ENCODE measurements around the gene NOS1. TPM values are rescaled to one million over a fixed set of nuclear protein-coding genes. Genes with fewer than 3 reads are reported as not detected.

Gene NOS1
- total RNA-seq, 1 experiment from 2014 or later: not detected

DNA sequence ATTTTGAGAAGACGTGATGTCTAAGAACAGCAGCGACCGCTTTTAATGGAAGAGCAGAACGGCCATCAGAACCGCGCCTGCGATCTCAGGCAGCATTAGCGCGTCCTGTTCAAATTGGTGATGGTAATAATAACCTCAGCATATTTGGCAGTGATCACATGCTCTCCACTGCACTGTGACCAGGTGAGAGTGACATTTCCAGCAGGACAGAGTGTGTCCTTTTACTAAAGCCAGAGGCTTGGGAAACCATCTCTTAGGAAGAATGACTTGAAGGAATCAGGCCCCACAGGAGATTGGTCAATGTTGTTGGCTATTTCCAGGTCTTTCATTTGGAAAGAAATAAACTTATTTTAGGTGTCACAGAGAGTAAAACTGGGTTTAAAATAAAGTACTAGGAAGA, 119.7 kb downstream of the NOS1 start:
- no peaks in the 10 kb centered on the region for H3K27me3 ChIP-seq (replicated peaks; ENCODE audit: control insufficient read depth, insufficient read depth, low read length)
- H3K4me1 Mint-ChIP-seq (ENCODE audit: low read depth, unreplicated experiment): no peaks in the 10 kb centered on the region
- no peaks in the 10 kb centered on the region for H3K27me3 Mint-ChIP-seq (ENCODE audit: insufficient read depth, unreplicated experiment)
- H3K9me3 ChIP-seq: no peaks in the 10 kb centered on the region
- intact Hi-C loops (cut with micrococcal nuclease; ENCODE audit: unreplicated experiment): no loop called here
- H3K27ac Mint-ChIP-seq (ENCODE audit: unreplicated experiment): no peak overlapping the region
- ChIA-PET POLR2A (no interaction called here), CTCF (no interaction called here)
- no TSS peak for BruUV-seq (replicated peaks)
- H3K36me3 Mint-ChIP-seq (ENCODE audit: insufficient read depth, unreplicated experiment): no peaks in the 10 kb centered on the region
- no peaks in the 10 kb centered on the region for H3K4me1 ChIP-seq
- no peak for DNase-seq
- no peak overlapping the region for H3K4me3 ChIP-seq (ENCODE audit: low read depth, low read length)
- peaks cover 12% of the 10 kb centered on the region for H3K9me3 Mint-ChIP-seq (ENCODE audit: unreplicated experiment)
- no peaks in the 10 kb centered on the region for H3K36me3 ChIP-seq (ENCODE audit: control insufficient read depth, insufficient read depth, low read length)
- TF ChIP-seq, protein P1, sequence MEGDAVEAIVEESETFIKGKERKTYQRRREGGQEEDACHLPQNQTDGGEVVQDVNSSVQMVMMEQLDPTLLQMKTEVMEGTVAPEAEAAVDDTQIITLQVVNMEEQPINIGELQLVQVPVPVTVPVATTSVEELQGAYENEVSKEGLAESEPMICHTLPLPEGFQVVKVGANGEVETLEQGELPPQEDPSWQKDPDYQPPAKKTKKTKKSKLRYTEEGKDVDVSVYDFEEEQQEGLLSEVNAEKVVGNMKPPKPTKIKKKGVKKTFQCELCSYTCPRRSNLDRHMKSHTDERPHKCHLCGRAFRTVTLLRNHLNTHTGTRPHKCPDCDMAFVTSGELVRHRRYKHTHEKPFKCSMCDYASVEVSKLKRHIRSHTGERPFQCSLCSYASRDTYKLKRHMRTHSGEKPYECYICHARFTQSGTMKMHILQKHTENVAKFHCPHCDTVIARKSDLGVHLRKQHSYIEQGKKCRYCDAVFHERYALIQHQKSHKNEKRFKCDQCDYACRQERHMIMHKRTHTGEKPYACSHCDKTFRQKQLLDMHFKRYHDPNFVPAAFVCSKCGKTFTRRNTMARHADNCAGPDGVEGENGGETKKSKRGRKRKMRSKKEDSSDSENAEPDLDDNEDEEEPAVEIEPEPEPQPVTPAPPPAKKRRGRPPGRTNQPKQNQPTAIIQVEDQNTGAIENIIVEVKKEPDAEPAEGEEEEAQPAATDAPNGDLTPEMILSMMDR (IDR thresholded peaks at IDR 0.05; ENCODE audit: insufficient read depth in 1 of 2, low read depth in 1 of 2, low read length in 1 of 2, severe bottlenecking in 1 of 2, unreplicated experiment in 1 of 2): no peak
- no peak overlapping the region for H3K4me3 Mint-ChIP-seq (ENCODE audit: unreplicated experiment)

DNA sequence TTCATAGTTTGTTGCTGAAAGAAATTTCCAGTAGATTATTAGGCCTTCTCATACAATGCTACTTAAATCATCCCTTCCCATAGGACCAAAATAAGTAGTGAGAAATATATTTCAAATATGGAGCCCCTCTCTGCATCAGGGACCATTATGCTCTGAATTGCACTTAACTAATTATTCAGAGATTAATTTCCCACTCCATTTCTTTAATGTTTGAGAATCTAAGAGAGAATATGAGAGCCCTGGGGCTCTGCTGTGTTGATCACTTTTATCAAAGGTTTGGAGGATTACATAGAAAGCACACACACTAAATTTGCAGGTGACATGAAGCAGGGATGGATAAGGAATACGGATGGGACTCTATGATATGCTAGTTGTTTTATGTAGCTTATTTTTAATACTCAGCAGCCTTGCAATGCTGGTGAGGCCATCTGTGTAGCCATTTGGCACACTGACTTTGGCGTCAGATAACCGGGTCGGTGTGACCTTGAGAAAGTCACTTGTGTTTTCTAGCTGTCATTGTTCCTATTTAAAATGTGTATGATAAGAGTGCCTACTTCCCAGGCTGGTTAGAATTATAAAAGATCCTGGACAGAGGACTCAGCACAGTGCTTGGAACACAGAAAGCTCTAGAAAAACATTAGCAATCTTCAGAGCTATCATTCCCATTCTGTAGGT, 121.2 kb downstream of the NOS1 start:
- H3K4me1 Mint-ChIP-seq (ENCODE audit: low read depth, unreplicated experiment): no peaks in the 10 kb centered on the region
- POLR2A ChIA-PET: no interaction called here
- no peak overlapping the region for H3K27ac Mint-ChIP-seq (ENCODE audit: unreplicated experiment)
- Histone ChIP-seq H3K4me1 (no peaks in the 10 kb centered on the region), H3K36me3 (ENCODE audit: control insufficient read depth, insufficient read depth, low read length) (no peaks in the 10 kb centered on the region), H3K9me3 (no peaks in the 10 kb centered on the region), H3K4me3 (ENCODE audit: low read depth, low read length) (no peak overlapping the region), H3K27me3 (replicated peaks; ENCODE audit: control insufficient read depth, insufficient read depth, low read length) (no peaks in the 10 kb centered on the region)
- CTCF ChIA-PET: no interaction called here
- TF ChIP-seq, protein P1 (IDR thresholded peaks at IDR 0.05; ENCODE audit: insufficient read depth in 1 of 2, low read depth in 1 of 2, low read length in 1 of 2, severe bottlenecking in 1 of 2, unreplicated experiment in 1 of 2): no peak
- no peaks in the 10 kb centered on the region for H3K27me3 Mint-ChIP-seq (ENCODE audit: insufficient read depth, unreplicated experiment)
- H3K9me3 Mint-ChIP-seq (ENCODE audit: unreplicated experiment): peaks cover 12% of the 10 kb centered on the region
- intact Hi-C loops (cut with micrococcal nuclease; ENCODE audit: unreplicated experiment): no loop called here
- no TSS peak for BruUV-seq (replicated peaks)
- DNase-seq: no peak
- no peak overlapping the region for H3K4me3 Mint-ChIP-seq (ENCODE audit: unreplicated experiment)
- no peaks in the 10 kb centered on the region for H3K36me3 Mint-ChIP-seq (ENCODE audit: insufficient read depth, unreplicated experiment)

DNA sequence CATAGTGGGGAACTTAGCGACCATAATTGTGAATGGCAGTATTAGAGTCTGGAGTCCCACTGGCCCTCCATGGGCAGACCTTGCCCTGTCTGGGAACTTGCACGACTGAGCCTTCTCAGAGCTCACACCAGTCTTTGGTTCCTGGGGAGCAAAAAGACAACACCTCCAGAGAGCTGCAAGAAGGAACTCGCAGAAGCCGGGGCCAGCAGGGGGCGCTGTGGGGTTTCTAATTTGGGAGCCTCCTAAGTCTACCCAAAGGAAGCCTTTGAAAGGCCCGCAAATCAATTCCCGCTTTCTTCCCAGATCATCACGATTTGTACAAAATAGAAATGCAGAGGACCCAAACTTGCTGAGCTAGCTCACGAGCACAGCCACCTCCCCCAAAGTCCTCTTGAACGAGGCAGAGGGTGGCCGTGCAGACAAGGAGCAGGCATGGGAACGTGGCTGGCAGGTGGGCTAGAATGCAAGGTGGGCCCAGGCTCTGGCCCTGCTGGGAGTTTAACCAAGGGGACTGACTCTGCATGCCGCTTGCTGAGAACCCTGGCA, 124.9 kb downstream of the NOS1 start:
- POLR2A ChIA-PET: no interaction called here

More for the DNA sequence above, 124.9 kb downstream of the NOS1 start:
- H3K36me3 ChIP-seq (ENCODE audit: control insufficient read depth, insufficient read depth, low read length): no peaks in the 10 kb centered on the region
- H3K27ac Mint-ChIP-seq (ENCODE audit: unreplicated experiment): no peak overlapping the region
- TF ChIP-seq, protein P1 (IDR thresholded peaks at IDR 0.05; ENCODE audit: insufficient read depth in 1 of 2, low read depth in 1 of 2, low read length in 1 of 2, severe bottlenecking in 1 of 2, unreplicated experiment in 1 of 2): peak; percentile 73 to 79
- CTCF ChIA-PET: interaction anchor here (0.9 to 1.4 kb wide), 2 partner anchors 118 to 130 kb away, joined by 3 to 5 read pairs; no protein-coding TSS in a partner anchor
- no peaks in the 10 kb centered on the region for H3K4me1 ChIP-seq
- H3K4me1 Mint-ChIP-seq (ENCODE audit: low read depth, unreplicated experiment): no peaks in the 10 kb centered on the region
- no TSS peak for BruUV-seq (replicated peaks)
- no peak overlapping the region for H3K4me3 Mint-ChIP-seq (ENCODE audit: unreplicated experiment)
- no peaks in the 10 kb centered on the region for H3K9me3 ChIP-seq
- peak; percentile 79 to 83 for DNase-seq
- H3K9me3 Mint-ChIP-seq (ENCODE audit: unreplicated experiment): no peaks in the 10 kb centered on the region
- H3K27me3 ChIP-seq (replicated peaks; ENCODE audit: control insufficient read depth, insufficient read depth, low read length): no peaks in the 10 kb centered on the region
- no peaks in the 10 kb centered on the region for H3K36me3 Mint-ChIP-seq (ENCODE audit: insufficient read depth, unreplicated experiment)
- H3K27me3 Mint-ChIP-seq (ENCODE audit: insufficient read depth, unreplicated experiment): peaks cover 8% of the 10 kb centered on the region
- intact Hi-C loops (cut with micrococcal nuclease; ENCODE audit: unreplicated experiment): no loop called here
- no peak overlapping the region for H3K4me3 ChIP-seq (ENCODE audit: low read depth, low read length)
